Testis (tissue), 2 donors: Measurements from ENCODE around the gene GRWD1.

Experiments
- CTCF ChIP-seq, 3 experiments: fragments of 450-650 bp in 2 of 3; fragments of 200-600 bp in 1 of 3; sonication (generic) in 1 of 3; IDR thresholded peaks; one replicate each; pipeline ENCODE4 v1.5.1; 2016 to 2019; ENCODE audit warnings: antibody characterized with exemption in 3 of 3, mild to moderate bottlenecking in 2 of 3, moderate library complexity in 1 of 3
- POLR2A ChIP-seq: fragments of 450-650 bp; IDR thresholded peaks from one replicate; pipeline ENCODE4 v1.6.1; 2017; ENCODE audit warnings: antibody characterized with exemption, mild to moderate bottlenecking, moderate library complexity

- no peak for TF ChIP-seq CTCF (IDR thresholded peaks at IDR 0.05)
- no peak for TF ChIP-seq POLR2A
Observed at GRCh38 chr19:48418317-48419064, 27.3 kb upstream of the GRWD1 start.
